ENCODE measurements around the gene EFCAB7. TPM values are rescaled to one million over a fixed set of nuclear protein-coding genes. Genes with fewer than 3 reads are reported as not detected.

Gene EFCAB7
- total and polyA plus RNA-seq, 2 of the 8 experiments (the other 6 are each of a cell fraction or from before 2014, with no cell fraction given): 1.1 to 3.1 TPM

DNA sequence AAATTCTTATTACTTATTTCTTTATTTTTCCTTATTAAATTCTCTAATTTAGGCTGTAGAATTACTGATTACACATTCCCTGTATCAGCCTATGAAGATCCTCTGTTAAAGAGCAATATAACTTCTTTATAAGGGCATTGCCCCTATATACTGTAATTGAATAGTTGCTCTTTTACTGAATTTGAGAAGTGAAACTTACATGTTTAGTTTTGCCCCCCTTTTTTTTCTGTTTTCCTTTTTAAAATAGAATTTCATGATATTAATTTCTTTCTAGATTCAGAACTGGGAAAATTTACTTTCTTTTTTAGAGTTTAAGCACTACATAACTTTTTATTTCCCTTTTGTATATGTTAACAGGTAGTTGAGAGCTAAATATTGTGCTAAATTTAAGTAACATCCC is 40.4 kb downstream of the EFCAB7 start:
- Histone ChIP-seq H3K79me1 (ENCODE audit: low read depth, low read length) (no peaks in the 10 kb centered on the region), H3K9ac (replicated peaks in 1 of 4; ENCODE audit: extremely low read depth in 1 of 4, low read depth in 3 of 4, low read length in 3 of 4) (no peak overlapping the region), H3K4me1 (replicated peaks in 1 of 4; ENCODE audit: control insufficient read depth in 3 of 4, insufficient read depth in 4 of 4, low read length in 3 of 4) (no peaks in the 10 kb centered on the region), H3K23me2 (ENCODE audit: low read depth, low read length) (no peaks in the 10 kb centered on the region), H3K14ac (ENCODE audit: insufficient read length) (no peak overlapping the region), H3K79me2 (ENCODE audit: control insufficient read depth in 1 of 2, insufficient read depth in 2 of 2, low read length in 2 of 2) (no peaks in the 10 kb centered on the region), H3K56ac (replicated peaks; ENCODE audit: insufficient read length, low read depth, low read length) (no peak overlapping the region), H4K8ac (ENCODE audit: extremely low read depth, insufficient read depth, low read length) (no peak overlapping the region), H3K23ac (ENCODE audit: insufficient read length) (no peak overlapping the region), H3K27me3 (replicated peaks in 1 of 4; ENCODE audit: control insufficient read depth in 3 of 4, extremely low read depth in 1 of 4, insufficient read depth in 3 of 4, low read length in 3 of 4) (no peaks in the 10 kb centered on the region), H3K27ac (ENCODE audit: low read depth, low read length) (no peak overlapping the region), H3K4ac (replicated peaks; ENCODE audit: insufficient read length, low read depth, low read length) (no peak overlapping the region), H4K91ac (replicated peaks; ENCODE audit: insufficient read length, low read length) (no peak overlapping the region), H2BK120ac (replicated peaks; ENCODE audit: low read depth, low read length) (no peak overlapping the region), H2BK5ac (ENCODE audit: low read depth, low read length) (no peak overlapping the region), H3K18ac (ENCODE audit: extremely low read depth, low read length) (no peak overlapping the region), H2BK20ac (ENCODE audit: low read length) (no peak overlapping the region), H2AK5ac (ENCODE audit: low read depth, low read length) (no peak overlapping the region), H3K9me3 (ENCODE audit: insufficient read depth in 2 of 2, low read depth in 1 of 2, low read length in 1 of 2) (peaks cover 0 to 3% of the 10 kb centered on the region in 2 experiments; a peak in 1 of 4 replicates), H3K4me3 (ENCODE audit: extremely low read depth in 1 of 4, insufficient read depth in 2 of 4, low read depth in 3 of 4, low read length in 4 of 4) (no peak overlapping the region), H2BK15ac (ENCODE audit: low read length) (no peak overlapping the region), H2BK12ac (ENCODE audit: low read depth, low read length) (no peak overlapping the region), H4K20me1 (replicated peaks in 1 of 2; ENCODE audit: control insufficient read depth in 1 of 2, insufficient read depth in 2 of 2, low read length in 2 of 2) (no peaks in the 10 kb centered on the region), H3K4me2 (ENCODE audit: insufficient read depth in 1 of 2, low read depth in 2 of 2, low read length in 2 of 2) (no peak overlapping the region), H3K36me3 (ENCODE audit: control insufficient read depth in 2 of 4, insufficient read depth in 4 of 4, low read length in 3 of 4) (no peaks in the 10 kb centered on the region; a peak in 1 of 8 replicates), H2AFZ (ENCODE audit: low read length) (no peak overlapping the region), H4K5ac (ENCODE audit: insufficient read length, low read depth, low read length) (no peak overlapping the region)
- no peak for DNase-seq (ENCODE audit: low read depth in 1 of 2, low spot score in 2 of 2)
- no peak for FAIRE-seq
- POLR2A ChIA-PET (ENCODE audit: partially characterized antibody): no interaction called here
- CTCF ChIA-PET (ENCODE audit: partially characterized antibody): interaction anchor here (1.3 to 11.7 kb wide), 2 partner anchors 8 to 14 kb away, joined by 3 to 153 read pairs; no protein-coding TSS in a partner anchor
- TF ChIP-seq SP4 (IDR thresholded peaks at IDR 0.05; ENCODE audit: low read length) (no peak), KDM1A (IDR thresholded peaks at IDR 0.05; ENCODE audit: borderline replicate concordance, low read length) (no peak), RAD21 (IDR thresholded peaks at IDR 0.05 in 1 of 2, conservative IDR thresholded peaks at IDR 0.05 in 1 of 2; ENCODE audit: low read depth in 2 of 2, low read length in 2 of 2) (no peak), TAF7 (optimal IDR thresholded peaks at IDR 0.05; ENCODE audit: borderline replicate concordance, low read depth, low read length) (no peak), RXRA (IDR thresholded peaks at IDR 0.05; ENCODE audit: insufficient read depth, low read depth, low read length) (no peak), CTBP2 (IDR thresholded peaks at IDR 0.05; ENCODE audit: borderline replicate concordance, insufficient read depth, insufficient read length, low read length) (no peak), CBX8 (IDR thresholded peaks at IDR 0.05; ENCODE audit: borderline replicate concordance, low read depth, low read length) (no peak), TCF12 (IDR thresholded peaks at IDR 0.05; ENCODE audit: low read depth, low read length) (no peak), GABPA (IDR thresholded peaks at IDR 0.05; ENCODE audit: borderline replicate concordance, insufficient read depth, low read length) (no peak), SIRT6 (IDR thresholded peaks at IDR 0.05; ENCODE audit: low read length) (no peak), BRCA1 (IDR thresholded peaks at IDR 0.05; ENCODE audit: low read depth, low read length) (no peak), BCL11A (IDR thresholded peaks at IDR 0.05; ENCODE audit: low read depth in 2 of 2, low read length in 2 of 2) (no peak)
- TF ChIP-seq, protein P1, sequence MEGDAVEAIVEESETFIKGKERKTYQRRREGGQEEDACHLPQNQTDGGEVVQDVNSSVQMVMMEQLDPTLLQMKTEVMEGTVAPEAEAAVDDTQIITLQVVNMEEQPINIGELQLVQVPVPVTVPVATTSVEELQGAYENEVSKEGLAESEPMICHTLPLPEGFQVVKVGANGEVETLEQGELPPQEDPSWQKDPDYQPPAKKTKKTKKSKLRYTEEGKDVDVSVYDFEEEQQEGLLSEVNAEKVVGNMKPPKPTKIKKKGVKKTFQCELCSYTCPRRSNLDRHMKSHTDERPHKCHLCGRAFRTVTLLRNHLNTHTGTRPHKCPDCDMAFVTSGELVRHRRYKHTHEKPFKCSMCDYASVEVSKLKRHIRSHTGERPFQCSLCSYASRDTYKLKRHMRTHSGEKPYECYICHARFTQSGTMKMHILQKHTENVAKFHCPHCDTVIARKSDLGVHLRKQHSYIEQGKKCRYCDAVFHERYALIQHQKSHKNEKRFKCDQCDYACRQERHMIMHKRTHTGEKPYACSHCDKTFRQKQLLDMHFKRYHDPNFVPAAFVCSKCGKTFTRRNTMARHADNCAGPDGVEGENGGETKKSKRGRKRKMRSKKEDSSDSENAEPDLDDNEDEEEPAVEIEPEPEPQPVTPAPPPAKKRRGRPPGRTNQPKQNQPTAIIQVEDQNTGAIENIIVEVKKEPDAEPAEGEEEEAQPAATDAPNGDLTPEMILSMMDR (IDR thresholded peaks at IDR 0.05; ENCODE audit: control extremely low read depth in 1 of 3, insufficient read depth in 1 of 3, low read depth in 1 of 3, low read length in 3 of 3): no peak

All from H1 (cell line).